K562 (cell line): ENCODE data around the gene MIDN. TPM values are rescaled to one million over a fixed set of nuclear protein-coding genes. Genes with fewer than 3 reads are reported as not detected.

Experiments
- ARID4B ChIP-seq: sonication (generic); formaldehyde crosslinking; IDR thresholded peaks from 2 replicates; pipeline ENCODE4 v1.8.0; 2022; ENCODE audit warnings: mild to moderate bottlenecking, missing genetic modification reagents
- ATF3 ChIP-seq, 2 experiments: fragments of 450-650 bp in 1 of 2; sonication (generic) in 1 of 2; formaldehyde crosslinking in 1 of 2; IDR thresholded peaks in 1 of 2; conservative IDR thresholded peaks in 1 of 2; 2 replicates each; pipeline versions ENCODE4 v1.6.1 to v1.8.1; 2016 to 2023; ENCODE audit warnings: mild to moderate bottlenecking in 2 of 2, moderate library complexity in 2 of 2, inconsistent platforms in 1 of 2, missing genetic modification reagents in 1 of 2
- EP400 ChIP-seq: fragments of 450-650 bp; IDR thresholded peaks from 2 replicates; pipeline ENCODE4 v1.6.1; 2017; ENCODE audit warnings: antibody characterized with exemption, mild to moderate bottlenecking, moderate library complexity
- HDAC1 ChIP-seq, 2 experiments: fragments of 450-650 bp; IDR thresholded peaks; 2 replicates each; pipeline ENCODE4 v1.6.1; 2016 to 2017; ENCODE audit warnings: inconsistent platforms in 1 of 2, mild to moderate bottlenecking in 1 of 2, moderate library complexity in 1 of 2
- MLLT1 ChIP-seq, 2 experiments: fragments of 450-650 bp; IDR thresholded peaks; 2 replicates each; pipeline ENCODE4 v1.6.1; 2016
- NELFE ChIP-seq: IDR thresholded peaks from 2 replicates; pipeline ENCODE4 v1.6.1; 2011; ENCODE audit warnings: mild to moderate bottlenecking; ENCODE audit not compliant: insufficient read depth, insufficient read length
- POLR2H ChIP-seq: IDR thresholded peaks from 2 replicates; pipeline ENCODE4 v1.6.1; 2016; ENCODE audit warnings: missing genetic modification characterization, low read depth, mild to moderate bottlenecking, control low read depth, missing compliant biosample characterization, moderate library complexity
- RUNX1 ChIP-seq: sonication (generic); IDR thresholded peaks from 2 replicates; pipeline ENCODE4 v1.6.1; 2016; ENCODE audit warnings: antibody characterized with exemption, low read depth
- SOX6 ChIP-seq: fragments of 450-650 bp; IDR thresholded peaks from 2 replicates; pipeline ENCODE4 v1.6.1; 2014; ENCODE audit warnings: mild to moderate bottlenecking
- THAP12 ChIP-seq: fragments of 250-450 bp; sonication (Bioruptor Pico); IDR thresholded peaks from 2 replicates; pipeline ENCODE4 v1.9.0; 2021; ENCODE audit warnings: mild to moderate bottlenecking, inconsistent platforms
- ZFP30 ChIP-seq: fragments of 250-450 bp; sonication (Bioruptor Pico); IDR thresholded peaks from 2 replicates; pipeline ENCODE4 v1.8.0; 2022; ENCODE audit warnings: moderate library complexity, mild to moderate bottlenecking, inconsistent platforms, borderline replicate concordance
- ZNF146 ChIP-seq: IDR thresholded peaks from one replicate; pipeline ENCODE4 v1.6.1; 2018; ENCODE audit warnings: missing compliant biosample characterization; ENCODE audit not compliant: unreplicated experiment
- ZNF592 ChIP-seq: fragments of 450-650 bp; IDR thresholded peaks from 2 replicates; pipeline ENCODE4 v1.6.1; 2017; ENCODE audit warnings: antibody characterized with exemption, mild to moderate bottlenecking
- polyA plus RNA-seq, 8 experiments: library from polyadenylated mRNA; depleted of rRNA in 4 of 8; stranded (reverse) in 5 of 8; unstranded in 3 of 8; fragments of >200 nt; fragmentation: Nextera tagmentation in 2 of 8; fragmentation: Illumina TruSeq in 1 of 8; extraction: Ambion mirVana in 2 of 8; extraction: Trizol in 1 of 8; gene quantifications; 2 replicates each; pipeline versions ENCODE4 v1.2.1 to v1.2.3, GENCODE V29; 2011 to 2014; ENCODE audit warnings: inconsistent platforms in 1 of 8, missing spikeins in 1 of 8
- total RNA-seq, 7 experiments: library from RNA; depleted of rRNA in 6 of 7; stranded (reverse); fragments of >200 nt in 6 of 7; fragmentation: Illumina TruSeq in 2 of 7; extraction: Trizol in 2 of 7; gene quantifications; 2 replicates each; pipeline versions ENCODE4 v1.2.1 to v1.2.3, GENCODE V29; 2011 to 2021; ENCODE audit warnings: low replicate concordance in 1 of 7

The MIDN gene
- total and polyA plus RNA-seq, 9 of the 15 experiments (the other 6 are each of a cell fraction or from before 2014, with no cell fraction given) = 0.17 to 120 (median 10.1) TPM

- TF ChIP-seq ARID4B (CRISPR knock-in tag) (no peak), MLLT1 (IDR thresholded peaks at IDR 0.05) (no peak), NELFE (no peak), ZFP30 (CRISPR knock-in tag) (no peak), THAP12 (0 out of 2 replicates have a peak, but pooled peaks have one; percentile 27), EP400 (peak; percentile 46; the same call in 1 of the 2 replicates), RUNX1 (no peak), ZNF592 (peak; percentile 59; the same call in 1 of the 2 replicates), SOX6 (0 out of 2 replicates have a peak, but pooled peaks have one; percentile 16), ATF3 (IDR thresholded peaks at IDR 0.05) (peak; percentile 62), ATF3 (CRISPR knock-in tag; conservative IDR thresholded peaks at IDR 0.05) (peak; percentile 86), ZNF146 (CRISPR knock-in tag) (no peak), HDAC1 (IDR thresholded peaks at IDR 0.05) (peak in 1 of 2 experiments; percentile 59; a peak in 2 of 4 replicates), POLR2H (peak; percentile 50; the same call in 1 of the 2 replicates)
Measured at GRCh38 chr19:1248786-1249297, 459 bp downstream of the MIDN start (continued).
